ENCODE results near the gene CREG1. TPM values are rescaled to one million over a fixed set of nuclear protein-coding genes. Genes with fewer than 3 reads are reported as not detected.

Gene CREG1
- total RNA-seq, 2 experiments from 2014 or later: 45.9 to 52.2 TPM

- no peak overlapping the region for H2AFZ ChIP-seq (ENCODE audit: low read length)
- no peak overlapping the region for H3K4me3 ChIP-seq (ENCODE audit: low read depth, low read length, poor library complexity, severe bottlenecking)
- H3K9me2 ChIP-seq (ENCODE audit: insufficient read depth, low read length): no peaks in the 10 kb centered on the region
- no peak overlapping the region for H3K27ac ChIP-seq (ENCODE audit: low read depth, low read length, poor library complexity, severe bottlenecking)
- no peak overlapping the region for H3K4me2 ChIP-seq (ENCODE audit: low read length)
- peaks cover 6% of the 10 kb centered on the region for H3K4me1 ChIP-seq (ENCODE audit: insufficient read depth, low read length, poor library complexity, severe bottlenecking)
- peaks cover 45% of the 10 kb centered on the region for H3K36me3 ChIP-seq (ENCODE audit: insufficient read depth, low read length)
- no peak for TF ChIP-seq EZH2phosphoT487 (IDR thresholded peaks at IDR 0.05; ENCODE audit: borderline replicate concordance, low read depth, low read length)
- no peak for TF ChIP-seq CTCF (conservative IDR thresholded peaks at IDR 0.05; ENCODE audit: low read length)
- no peak for DNase-seq (ENCODE audit: low spot score)
- no peaks in the 10 kb centered on the region for H3K9me3 ChIP-seq (ENCODE audit: low read length)
- ChIA-PET CTCF (ENCODE audit: unreplicated experiment) (no interaction called here), POLR2A (interaction anchor here (0.6 to 1.4 kb wide), 3 partner anchors 11 to 369 kb away, joined by 3 read pairs; no protein-coding TSS in a partner anchor)
- no TSS peak for BruUV-seq (replicated peaks)
- no peaks in the 10 kb centered on the region for H3K79me2 ChIP-seq (ENCODE audit: insufficient read depth, low read depth, low read length)
- intact Hi-C loops (cut with micrococcal nuclease; ENCODE audit: unreplicated experiment): no loop called here
- no peaks in the 10 kb centered on the region for H4K20me1 ChIP-seq (ENCODE audit: insufficient read depth, low read length)
Observed at GRCh38 chr1:167587342-167587741, 33.8 kb upstream of the CREG1 start.

- DNase-seq (ENCODE audit: low spot score): no peak
- Histone ChIP-seq H3K27ac (ENCODE audit: low read depth, low read length, poor library complexity, severe bottlenecking) (no peak overlapping the region), H3K4me2 (ENCODE audit: low read length) (no peak overlapping the region), H3K9me2 (ENCODE audit: insufficient read depth, low read length) (no peaks in the 10 kb centered on the region), H3K9me3 (ENCODE audit: low read length) (no peaks in the 10 kb centered on the region), H3K36me3 (ENCODE audit: insufficient read depth, low read length) (peaks cover 41% of the 10 kb centered on the region), H2AFZ (ENCODE audit: low read length) (no peak overlapping the region), H4K20me1 (ENCODE audit: insufficient read depth, low read length) (no peaks in the 10 kb centered on the region), H3K4me3 (ENCODE audit: low read depth, low read length, poor library complexity, severe bottlenecking) (no peak overlapping the region), H3K4me1 (ENCODE audit: insufficient read depth, low read length, poor library complexity, severe bottlenecking) (peaks cover 6% of the 10 kb centered on the region), H3K79me2 (ENCODE audit: insufficient read depth, low read depth, low read length) (no peaks in the 10 kb centered on the region)
- intact Hi-C loops (cut with micrococcal nuclease; ENCODE audit: unreplicated experiment): no loop called here
- no peak for TF ChIP-seq EZH2phosphoT487 (IDR thresholded peaks at IDR 0.05; ENCODE audit: borderline replicate concordance, low read depth, low read length)
- TF ChIP-seq CTCF (conservative IDR thresholded peaks at IDR 0.05; ENCODE audit: low read length): no peak
- BruUV-seq (replicated peaks): no TSS peak
- ChIA-PET POLR2A (interaction anchor here (1.2 kb wide), 1 partner anchor 26 kb away, joined by 3 read pairs; no protein-coding TSS in a partner anchor), CTCF (ENCODE audit: unreplicated experiment) (no interaction called here)
Observed at GRCh38 chr1:167584581-167584980, 31.0 kb upstream of the CREG1 start.

GRCh38 chr1:167582722-167583121, 29.2 kb upstream of the CREG1 start:
- no peak overlapping the region for H3K4me2 ChIP-seq (ENCODE audit: low read length)
- no peaks in the 10 kb centered on the region for H3K79me2 ChIP-seq (ENCODE audit: insufficient read depth, low read depth, low read length)
- no peak for DNase-seq (ENCODE audit: low spot score)
- H3K9me3 ChIP-seq (ENCODE audit: low read length): no peaks in the 10 kb centered on the region
- no TSS peak for BruUV-seq (replicated peaks)
- ChIA-PET POLR2A (no interaction called here), CTCF (ENCODE audit: unreplicated experiment) (no interaction called here)
- H3K4me1 ChIP-seq (ENCODE audit: insufficient read depth, low read length, poor library complexity, severe bottlenecking): peaks cover 1% of the 10 kb centered on the region
- H3K36me3 ChIP-seq (ENCODE audit: insufficient read depth, low read length): peaks cover 41% of the 10 kb centered on the region
- H3K9me2 ChIP-seq (ENCODE audit: insufficient read depth, low read length): no peaks in the 10 kb centered on the region
- H3K4me3 ChIP-seq (ENCODE audit: low read depth, low read length, poor library complexity, severe bottlenecking): no peak overlapping the region
- H4K20me1 ChIP-seq (ENCODE audit: insufficient read depth, low read length): no peaks in the 10 kb centered on the region
- intact Hi-C loops (cut with micrococcal nuclease; ENCODE audit: unreplicated experiment): no loop called here
- H2AFZ ChIP-seq (ENCODE audit: low read length): no peak overlapping the region
- no peak overlapping the region for H3K27ac ChIP-seq (ENCODE audit: low read depth, low read length, poor library complexity, severe bottlenecking)
- no peak for TF ChIP-seq EZH2phosphoT487 (IDR thresholded peaks at IDR 0.05; ENCODE audit: borderline replicate concordance, low read depth, low read length)
- no peak for TF ChIP-seq CTCF (conservative IDR thresholded peaks at IDR 0.05; ENCODE audit: low read length)
